ENCODE results near the gene C1QTNF6. TPM values are rescaled to one million over a fixed set of nuclear protein-coding genes. Genes with fewer than 3 reads are reported as not detected.

C1QTNF6 gene
- 18.4 TPM for total RNA-seq

DNA sequence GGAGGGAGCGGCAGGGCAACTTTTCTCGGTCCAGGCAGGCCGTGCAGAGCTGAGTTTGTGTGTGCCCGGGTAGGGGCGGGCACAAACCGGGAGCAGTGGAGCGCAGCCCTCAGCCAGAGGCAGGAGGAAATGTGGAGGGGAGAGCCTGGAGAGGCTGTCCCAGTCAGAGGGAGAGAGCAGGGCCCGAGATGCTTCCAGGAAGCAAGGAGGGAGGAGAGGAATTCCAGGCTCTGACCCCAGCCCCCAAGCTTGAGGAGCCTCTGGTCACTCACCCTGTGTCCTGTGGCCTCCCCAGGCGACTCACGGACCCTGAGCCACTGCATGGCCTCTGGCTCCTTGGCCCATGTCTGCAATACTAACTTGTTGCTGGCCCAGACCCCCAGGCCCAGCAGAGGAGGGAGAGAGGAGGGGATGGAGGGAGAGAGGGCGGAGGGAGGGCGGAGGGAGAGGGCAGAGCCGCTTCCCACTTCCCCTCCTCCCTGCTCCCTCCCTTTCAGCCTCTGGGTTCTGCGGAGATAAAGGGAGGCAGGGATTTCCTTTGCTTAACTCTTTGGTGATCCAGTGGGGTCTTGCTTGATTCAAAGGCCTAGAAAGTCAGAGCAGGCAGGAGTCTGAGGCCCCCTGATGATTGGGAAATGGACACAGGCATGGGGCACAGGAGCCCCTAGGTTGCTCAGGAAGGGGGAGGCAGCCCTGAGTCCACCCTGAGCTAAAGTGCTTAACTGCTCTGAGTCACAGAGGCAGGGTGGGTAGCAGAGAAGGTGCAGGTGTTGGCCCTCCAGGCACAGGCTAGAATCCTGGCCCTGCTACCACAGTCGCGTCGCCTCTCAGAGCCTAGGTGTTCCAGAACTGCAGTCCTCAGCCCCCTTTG is at the start of gene C1QTNF6:
Gene C1QTNF6, minus strand, starts transcription at position 357 of the 871 bp plus-strand sequence. Its CDS starts 34 bp downstream, at position 323.

DNA sequence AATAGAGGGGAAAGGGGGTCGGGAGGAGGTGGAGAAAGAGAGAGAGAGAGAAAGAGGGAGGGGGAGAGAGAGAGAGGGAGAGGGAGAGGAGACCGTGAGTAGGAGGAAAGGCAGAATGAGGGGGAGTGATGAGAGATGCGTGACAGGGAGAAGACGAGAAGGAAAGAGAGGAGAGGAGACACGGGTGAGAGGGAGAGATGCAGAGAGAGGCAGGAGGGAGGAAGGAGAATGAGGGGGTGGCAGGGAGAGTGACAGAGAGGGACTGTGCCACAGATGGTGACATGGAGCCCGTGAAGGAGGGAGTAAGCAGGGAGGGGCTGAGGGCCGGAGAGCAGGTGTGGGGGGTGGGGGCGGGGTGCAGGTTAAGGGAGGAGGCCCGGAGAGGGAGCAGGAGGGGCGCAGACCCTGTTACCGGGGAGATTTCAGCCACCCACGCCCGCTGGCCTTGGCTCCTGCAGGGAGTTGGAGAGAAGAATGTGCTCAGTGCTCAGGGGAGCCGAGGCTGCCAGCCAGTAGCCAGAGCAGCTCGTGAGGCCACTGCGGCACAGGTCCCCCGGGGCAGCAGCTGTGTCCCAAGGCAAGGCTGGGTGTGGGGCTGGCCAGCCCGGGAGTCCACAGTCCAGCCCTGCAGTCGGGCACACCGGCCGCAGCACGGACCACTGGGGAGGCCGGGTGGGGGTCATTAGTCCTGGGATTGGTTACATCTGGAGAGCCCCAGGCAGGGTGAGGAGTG is 24.3 kb upstream of the C1QTNF6 start, which contains the start of gene SSTR3:
Gene SSTR3, minus strand, starts transcription at position 304 of the 733 bp plus-strand sequence. CDS start 4,674 bp downstream, outside the sequence.

Other genes starting within 250 kb of the C1QTNF6 start
- gene TST, start 168.8 kb downstream of the C1QTNF6 start, total RNA-seq, result 16.0 TPM
- gene MPST, start 168.5 kb downstream of the C1QTNF6 start, total RNA-seq, result 33.3 TPM
- 34.6 TPM for gene KCTD17, start 136.5 kb downstream of the C1QTNF6 start, total RNA-seq
- gene TMPRSS6, start 78.5 kb downstream of the C1QTNF6 start, total RNA-seq, result not detected
- gene IL2RB, start 38.3 kb downstream of the C1QTNF6 start, total RNA-seq, result 1.9 TPM
- 0.11 TPM for gene SSTR3, start 24.2 kb upstream of the C1QTNF6 start, total RNA-seq
- 1.3 TPM for gene RAC2, start 56.0 kb upstream of the C1QTNF6 start, total RNA-seq
- 9.8 TPM for gene CYTH4, start 94.3 kb upstream of the C1QTNF6 start, total RNA-seq
- gene ELFN2, start 239.2 kb upstream of the C1QTNF6 start, total RNA-seq, result 7.0 TPM